PC-3 (cell line): ENCODE data around the gene SAP30. TPM values are rescaled to one million over a fixed set of nuclear protein-coding genes. Genes with fewer than 3 reads are reported as not detected.

Source experiments
- ATAC-seq: fragments of 200-7000 bp; cut with Tn5 transposase; 2 replicates; pipeline ENCODE4 v1.9.1; 2020; ENCODE audit warnings: mild to moderate bottlenecking, moderate library complexity
- BruUV-seq: library from RNA; stranded (reverse); fragments of 400-500 nt; replicated peaks from 2 replicates; lab custom pipeline; 2021; lab: Mats Ljungman, UMichigan
- CTCF ChIA-PET: fragments of 300-600 bp; sonication (Branson Sonifier 250); formaldehyde crosslinking; loops from one replicate; lab custom pipeline; 2022; ENCODE audit warnings: antibody characterized with exemption; lab: Charles Lee
- POLR2A ChIA-PET: fragments of 300-600 bp; sonication (Branson Sonifier 250); formaldehyde crosslinking; loops from one replicate; lab custom pipeline; 2022; ENCODE audit warnings: antibody characterized with exemption; ENCODE audit not compliant: unreplicated experiment; lab: Charles Lee
- DNase-seq: peaks from one replicate; pipeline ENCODE4 v3.0.0-alpha.2; 2015
- H2AFZ ChIP-seq: fragments of 300-600 bp; sonication (generic); 2 replicates; pipeline ENCODE4 v1.6.0; 2016; ENCODE audit warnings: antibody characterized with exemption, low read length
- H3F3A ChIP-seq: fragments of 300-600 bp; sonication (generic); one replicate; pipeline ENCODE4 v1.6.0; 2017; ENCODE audit warnings: antibody characterized with exemption, low read length, control low read depth, mild to moderate bottlenecking; ENCODE audit not compliant: unreplicated experiment
- H3K27ac ChIP-seq: fragments of 300-600 bp; sonication (generic); 2 replicates; pipeline ENCODE4 v1.5.1; 2016; ENCODE audit warnings: mild to moderate bottlenecking, low read length
- H3K27me3 ChIP-seq: fragments of 300-600 bp; sonication (generic); 2 replicates; pipeline ENCODE4 v1.6.1; 2016; ENCODE audit warnings: low read length, mixed read lengths
- H3K36me3 ChIP-seq: fragments of 300-600 bp; sonication (generic); 2 replicates; pipeline ENCODE4 v1.6.1; 2016; ENCODE audit warnings: low read depth, mixed run types, low read length, mixed read lengths
- H3K4me1 ChIP-seq: fragments of 300-600 bp; sonication (generic); 2 replicates; pipeline ENCODE4 v1.5.1; 2016; ENCODE audit warnings: low read length; ENCODE audit not compliant: insufficient read depth
- H3K4me2 ChIP-seq: fragments of 300-600 bp; sonication (generic); 2 replicates; pipeline ENCODE4 v1.6.0; 2016; ENCODE audit warnings: low read length
- H3K4me3 ChIP-seq: fragments of 300-600 bp; sonication (generic); 2 replicates; pipeline ENCODE4 v1.5.1; 2016; ENCODE audit warnings: mild to moderate bottlenecking, low read length, mixed read lengths
- H3K79me2 ChIP-seq: fragments of 300-600 bp; sonication (generic); 2 replicates; pipeline ENCODE4 v1.6.1; 2017; ENCODE audit warnings: low read length, mixed read lengths
- H3K9ac ChIP-seq: fragments of 300-600 bp; sonication (generic); 2 replicates; pipeline ENCODE4 v1.6.0; 2016; ENCODE audit warnings: mild to moderate bottlenecking, low read length
- H3K9me2 ChIP-seq: fragments of 300-600 bp; sonication (generic); replicated peaks from 2 replicates; pipeline ENCODE4 v1.6.1; 2016; ENCODE audit warnings: mixed run types, low read length, mixed read lengths
- H3K9me3 ChIP-seq: fragments of 300-600 bp; sonication (generic); 2 replicates; pipeline ENCODE4 v1.6.1; 2016; ENCODE audit warnings: low read length, mixed read lengths
- H4K20me1 ChIP-seq: fragments of 300-600 bp; sonication (generic); 2 replicates; pipeline ENCODE4 v1.6.1; 2016; ENCODE audit warnings: low read length, mixed read lengths
- CTCF ChIP-seq: fragments of 300-600 bp; sonication (generic); conservative IDR thresholded peaks from 2 replicates; pipeline ENCODE4 v1.5.1; 2017; ENCODE audit warnings: antibody characterized with exemption, low read depth, mild to moderate bottlenecking, low read length
- EZH2 ChIP-seq: fragments of 300-600 bp; sonication (generic); IDR thresholded peaks from one replicate; pipeline ENCODE4 v1.6.1; 2017; ENCODE audit warnings: antibody characterized with exemption, mild to moderate bottlenecking, low read length; ENCODE audit not compliant: unreplicated experiment
- EZH2phosphoT487 ChIP-seq: fragments of 300-600 bp; sonication (generic); IDR thresholded peaks from 2 replicates; pipeline ENCODE4 v1.6.1; 2018; ENCODE audit warnings: mild to moderate bottlenecking, antibody characterized with exemption, low read length, borderline replicate concordance
- intact Hi-C: fragments of 100-400 bp; cut with micrococcal nuclease; formaldehyde crosslinking; loops from 2 replicates; pipeline ENCODE4 v1.9.0; 2023
- total RNA-seq: library from RNA; depleted of rRNA; stranded (reverse); fragments of >200 nt; gene quantifications from 2 replicates; pipeline ENCODE4 v1.2.3, GENCODE V29; 2014

Gene SAP30
- total RNA-seq, 1 experiment from 2014 or later: 38.8 TPM

- peak; percentile 28 for DNase-seq
- H4K20me1 ChIP-seq: no peaks in the 10 kb centered on the region
- ChIA-PET POLR2A (no interaction called here), CTCF (no interaction called here)
- H3K4me2 ChIP-seq: no peak overlapping the region
- H3K4me3 ChIP-seq: no peak overlapping the region
- no peak for ATAC-seq
- no peaks in the 10 kb centered on the region for H3K9me3 ChIP-seq
- H3K27me3 ChIP-seq: no peaks in the 10 kb centered on the region
- BruUV-seq: no TSS peak
- H2AFZ ChIP-seq: no peak overlapping the region
- no peak for TF ChIP-seq EZH2
- no peak for TF ChIP-seq CTCF
- TF ChIP-seq EZH2phosphoT487: no peak
- no peaks in the 10 kb centered on the region for H3F3A ChIP-seq
- H3K36me3 ChIP-seq: no peaks in the 10 kb centered on the region
- no peaks in the 10 kb centered on the region for H3K79me2 ChIP-seq
- H3K9me2 ChIP-seq: no peaks in the 10 kb centered on the region
- H3K4me1 ChIP-seq: peaks cover 19% of the 10 kb centered on the region
- no peak overlapping the region for H3K27ac ChIP-seq
- no peak overlapping the region for H3K9ac ChIP-seq
- intact Hi-C loops: no loop called here
These were observed 40.4 kb downstream of the SAP30 start for GRCh38 chr4:173411106-173411693.

GRCh38 chr4:173413036-173413435 is 42.3 kb downstream of the SAP30 start:
- intact Hi-C loops: no loop called here

More at GRCh38 chr4:173413036-173413435, 42.3 kb downstream of the SAP30 start:
- DNase-seq (no peak), ATAC-seq (no peak)
- POLR2A ChIA-PET: no interaction called here
- no peaks in the 10 kb centered on the region for H3K27me3 ChIP-seq
- H3K4me2 ChIP-seq: no peak overlapping the region
- H2AFZ ChIP-seq: no peak overlapping the region
- no peaks in the 10 kb centered on the region for H3K9me2 ChIP-seq
- no peak for TF ChIP-seq EZH2
- no peak for TF ChIP-seq EZH2phosphoT487
- TF ChIP-seq CTCF: no peak
- no peaks in the 10 kb centered on the region for H3K9me3 ChIP-seq
- no peak overlapping the region for H3K9ac ChIP-seq
- no peaks in the 10 kb centered on the region for H4K20me1 ChIP-seq
- H3K4me3 ChIP-seq: no peak overlapping the region
- H3K79me2 ChIP-seq: no peaks in the 10 kb centered on the region
- H3K4me1 ChIP-seq: peaks cover 30% of the 10 kb centered on the region
- no peak overlapping the region for H3K27ac ChIP-seq
- no peaks in the 10 kb centered on the region for H3F3A ChIP-seq
- no TSS peak for BruUV-seq
- CTCF ChIA-PET: no interaction called here
- no peaks in the 10 kb centered on the region for H3K36me3 ChIP-seq
